Measurements from ENCODE around the gene VSTM2B. TPM values are rescaled to one million over a fixed set of nuclear protein-coding genes. Genes with fewer than 3 reads are reported as not detected.

The VSTM2B gene
- total and polyA plus RNA-seq, 2 of the 4 experiments (the other 2 are of a cell fraction), result not detected

DNA sequence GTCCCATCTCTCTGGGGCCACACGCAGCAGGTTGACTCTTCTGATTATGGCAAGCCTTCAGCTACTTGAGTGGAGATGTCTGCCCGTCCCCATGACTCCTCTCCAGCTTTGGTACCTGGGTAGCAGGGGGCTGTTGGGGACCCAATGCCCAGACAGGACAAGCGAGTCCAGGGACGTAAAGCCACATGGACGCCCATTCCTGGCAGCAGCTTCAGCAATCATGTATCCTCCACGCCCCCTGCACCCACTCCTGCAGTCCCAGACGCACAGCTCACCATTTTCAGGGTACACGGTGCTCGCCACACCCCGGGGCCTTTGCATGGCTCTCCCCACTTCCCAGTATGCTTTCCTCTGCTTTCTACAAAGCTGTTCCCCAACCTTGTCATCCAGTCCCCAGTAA is 22.0 kb upstream of the VSTM2B start:
- Histone ChIP-seq H3K79me1 (ENCODE audit: low read depth in 1 of 2, low read length in 2 of 2) (no peaks in the 10 kb centered on the region), H3K27ac (ENCODE audit: insufficient read depth, low read length) (no peak overlapping the region), H3K36me3 (ENCODE audit: control insufficient read depth, insufficient read depth, low read length) (no peaks in the 10 kb centered on the region), H3K4me3 (ENCODE audit: insufficient read depth, low read depth, low read length) (no peak overlapping the region), H4K5ac (ENCODE audit: low read depth, low read length) (no peak overlapping the region), H2BK15ac (ENCODE audit: low read depth, low read length) (no peak overlapping the region), H4K8ac (ENCODE audit: low read depth in 2 of 2, low read length in 2 of 2) (no peak overlapping the region), H3K18ac (ENCODE audit: low read depth, low read length) (no peak overlapping the region), H3K4me1 (ENCODE audit: control insufficient read depth, insufficient read depth, low read length) (no peaks in the 10 kb centered on the region), H2AK9ac (replicated peaks; ENCODE audit: low read depth, low read length, poor library complexity) (no peak overlapping the region), H3K9me3 (ENCODE audit: control insufficient read depth, insufficient read depth, low read length) (peaks cover 5% of the 10 kb centered on the region; the same call in 1 of the 2 replicates), H3K4ac (ENCODE audit: low read depth, low read length) (no peak overlapping the region), H2BK5ac (ENCODE audit: low read depth, low read length, poor library complexity, severe bottlenecking) (no peak overlapping the region), H3K27me3 (ENCODE audit: control insufficient read depth, insufficient read depth, low read length) (no peaks in the 10 kb centered on the region), H3K23ac (ENCODE audit: low read depth, low read length) (no peak overlapping the region), H3K9ac (ENCODE audit: low read depth, low read length) (no peak overlapping the region), H2BK120ac (ENCODE audit: low read depth, low read length) (no peak overlapping the region), H3K4me2 (ENCODE audit: low read depth, low read length) (no peak overlapping the region), H3K9me1 (ENCODE audit: insufficient read depth, low read length) (no peaks in the 10 kb centered on the region), H2AK5ac (ENCODE audit: low read depth, low read length) (no peak overlapping the region), H4K20me1 (ENCODE audit: insufficient read depth, low read length) (no peaks in the 10 kb centered on the region), H4K91ac (ENCODE audit: insufficient read depth, low read depth, low read length) (no peak overlapping the region), H3K14ac (replicated peaks; ENCODE audit: low read depth, low read length) (no peak overlapping the region), H3K56ac (ENCODE audit: extremely low read depth, insufficient read depth, low read length) (no peak overlapping the region), H2BK20ac (ENCODE audit: low read depth, low read length) (no peak overlapping the region), H2AFZ (replicated peaks; ENCODE audit: low read length, poor library complexity) (no peak overlapping the region)
- in situ Hi-C loops (cut with MboI; ENCODE audit: low sequenced_read_pairs) (no loop called here), dilution Hi-C loops (cut with HindIII; ENCODE audit: low sequenced_read_pairs, unreplicated experiment) (no loop called here), intact Hi-C loops (cut with micrococcal nuclease) (no loop called here)
- DNase-seq, result no peak
- 56% methylated on average over 8 of the region's 10 CpGs; no CpG with 5 or more reads in 1 of the 2 experiments for WGBS, 2 experiments (ENCODE audit: extremely low coverage in 2 of 2, insufficient read length in 1 of 2)
- TF ChIP-seq, protein P1, sequence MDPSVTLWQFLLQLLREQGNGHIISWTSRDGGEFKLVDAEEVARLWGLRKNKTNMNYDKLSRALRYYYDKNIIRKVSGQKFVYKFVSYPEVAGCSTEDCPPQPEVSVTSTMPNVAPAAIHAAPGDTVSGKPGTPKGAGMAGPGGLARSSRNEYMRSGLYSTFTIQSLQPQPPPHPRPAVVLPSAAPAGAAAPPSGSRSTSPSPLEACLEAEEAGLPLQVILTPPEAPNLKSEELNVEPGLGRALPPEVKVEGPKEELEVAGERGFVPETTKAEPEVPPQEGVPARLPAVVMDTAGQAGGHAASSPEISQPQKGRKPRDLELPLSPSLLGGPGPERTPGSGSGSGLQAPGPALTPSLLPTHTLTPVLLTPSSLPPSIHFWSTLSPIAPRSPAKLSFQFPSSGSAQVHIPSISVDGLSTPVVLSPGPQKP (IDR thresholded peaks at IDR 0.05; ENCODE audit: borderline replicate concordance, low read depth, low read length), result no peak
- TF ChIP-seq NFE2L2 (IDR thresholded peaks at IDR 0.05; ENCODE audit: low read depth, low read length) (no peak), CEBPB (IDR thresholded peaks at IDR 0.05; ENCODE audit: low read depth, low read length) (no peak), SMC3 (IDR thresholded peaks at IDR 0.05; ENCODE audit: low read depth, low read length) (no peak), RFX5 (IDR thresholded peaks at IDR 0.05; ENCODE audit: low read depth, low read length) (no peak), RCOR1 (IDR thresholded peaks at IDR 0.05; ENCODE audit: insufficient replicate concordance, low read length) (no peak), MAFK (IDR thresholded peaks at IDR 0.05; ENCODE audit: low read depth, low read length) (no peak), MXI1 (IDR thresholded peaks at IDR 0.05; ENCODE audit: borderline replicate concordance, low read depth, low read length) (no peak), RAD21 (IDR thresholded peaks at IDR 0.05; ENCODE audit: low read length) (no peak), MAZ (IDR thresholded peaks at IDR 0.05; ENCODE audit: borderline replicate concordance, low read depth, low read length) (no peak), FOS (IDR thresholded peaks at IDR 0.05; ENCODE audit: low read depth, low read length) (no peak), BHLHE40 (IDR thresholded peaks at IDR 0.05; ENCODE audit: low read depth, low read length) (no peak), POLR2A (IDR thresholded peaks at IDR 0.05; ENCODE audit: low read depth, low read length) (no peak), CHD1 (IDR thresholded peaks at IDR 0.05; ENCODE audit: low read depth, low read length) (no peak)
- TF ChIP-seq, protein P2, sequence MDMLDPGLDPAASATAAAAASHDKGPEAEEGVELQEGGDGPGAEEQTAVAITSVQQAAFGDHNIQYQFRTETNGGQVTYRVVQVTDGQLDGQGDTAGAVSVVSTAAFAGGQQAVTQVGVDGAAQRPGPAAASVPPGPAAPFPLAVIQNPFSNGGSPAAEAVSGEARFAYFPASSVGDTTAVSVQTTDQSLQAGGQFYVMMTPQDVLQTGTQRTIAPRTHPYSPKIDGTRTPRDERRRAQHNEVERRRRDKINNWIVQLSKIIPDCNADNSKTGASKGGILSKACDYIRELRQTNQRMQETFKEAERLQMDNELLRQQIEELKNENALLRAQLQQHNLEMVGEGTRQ (IDR thresholded peaks at IDR 0.05; ENCODE audit: low read depth, low read length), result no peak
- TF ChIP-seq, protein P3, sequence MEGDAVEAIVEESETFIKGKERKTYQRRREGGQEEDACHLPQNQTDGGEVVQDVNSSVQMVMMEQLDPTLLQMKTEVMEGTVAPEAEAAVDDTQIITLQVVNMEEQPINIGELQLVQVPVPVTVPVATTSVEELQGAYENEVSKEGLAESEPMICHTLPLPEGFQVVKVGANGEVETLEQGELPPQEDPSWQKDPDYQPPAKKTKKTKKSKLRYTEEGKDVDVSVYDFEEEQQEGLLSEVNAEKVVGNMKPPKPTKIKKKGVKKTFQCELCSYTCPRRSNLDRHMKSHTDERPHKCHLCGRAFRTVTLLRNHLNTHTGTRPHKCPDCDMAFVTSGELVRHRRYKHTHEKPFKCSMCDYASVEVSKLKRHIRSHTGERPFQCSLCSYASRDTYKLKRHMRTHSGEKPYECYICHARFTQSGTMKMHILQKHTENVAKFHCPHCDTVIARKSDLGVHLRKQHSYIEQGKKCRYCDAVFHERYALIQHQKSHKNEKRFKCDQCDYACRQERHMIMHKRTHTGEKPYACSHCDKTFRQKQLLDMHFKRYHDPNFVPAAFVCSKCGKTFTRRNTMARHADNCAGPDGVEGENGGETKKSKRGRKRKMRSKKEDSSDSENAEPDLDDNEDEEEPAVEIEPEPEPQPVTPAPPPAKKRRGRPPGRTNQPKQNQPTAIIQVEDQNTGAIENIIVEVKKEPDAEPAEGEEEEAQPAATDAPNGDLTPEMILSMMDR (conservative IDR thresholded peaks at IDR 0.05; ENCODE audit: low read depth, low read length), result no peak
- POLR2A ChIA-PET (ENCODE audit: unreplicated experiment), result no interaction called here
- CTCF ChIA-PET, result no interaction called here
- BruUV-seq (replicated peaks), result no TSS peak
- ATAC-seq (ENCODE audit: low read depth), result no peak

All from IMR-90 (cell line).